Gastrocnemius medialis (tissue), 4 donors: Measurements from ENCODE around the gene IDH1.

Source experiments
- POLR2A ChIP-seq, 2 donors: fragments of 450-650 bp; IDR thresholded peaks; one replicate each; pipeline ENCODE4 v1.6.1; 2017; ENCODE audit warnings: antibody characterized with exemption in 2 of 2, mild to moderate bottlenecking in 2 of 2, moderate library complexity in 2 of 2
- TF ChIP-seq, protein P1 (sequence below), 5 experiments: fragments of 450-650 bp in 3 of 5; fragments of 200-600 bp in 2 of 5; sonication (generic) in 2 of 5; IDR thresholded peaks in 4 of 5; conservative IDR thresholded peaks in 1 of 5; 1 replicate in 4 of 5; 2 replicates in 1 of 5; pipeline ENCODE4 v1.5.1; 2016 to 2019; ENCODE audit warnings: antibody characterized with exemption in 5 of 5, mild to moderate bottlenecking in 3 of 5, moderate library complexity in 3 of 5

DNA sequence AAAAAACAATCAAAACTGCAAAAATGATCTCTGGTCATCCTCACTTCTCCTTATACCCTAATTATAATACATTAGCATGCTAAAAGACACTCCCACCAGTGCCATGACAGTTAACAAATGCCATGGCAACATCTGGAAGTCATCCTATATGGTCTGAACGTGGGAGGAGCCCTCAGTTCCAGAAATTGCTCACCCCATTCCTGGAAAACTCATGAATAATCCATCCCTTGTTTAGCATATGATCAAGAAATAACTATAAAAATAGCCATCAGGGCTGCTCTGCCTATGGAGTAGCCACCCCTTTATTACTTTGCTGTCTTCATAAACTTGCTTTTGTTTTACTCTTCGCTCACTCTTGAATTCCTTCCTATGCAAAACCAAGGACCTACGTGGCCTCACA, 59.3 kb downstream of the IDH1 start:
- TF ChIP-seq, protein P1, sequence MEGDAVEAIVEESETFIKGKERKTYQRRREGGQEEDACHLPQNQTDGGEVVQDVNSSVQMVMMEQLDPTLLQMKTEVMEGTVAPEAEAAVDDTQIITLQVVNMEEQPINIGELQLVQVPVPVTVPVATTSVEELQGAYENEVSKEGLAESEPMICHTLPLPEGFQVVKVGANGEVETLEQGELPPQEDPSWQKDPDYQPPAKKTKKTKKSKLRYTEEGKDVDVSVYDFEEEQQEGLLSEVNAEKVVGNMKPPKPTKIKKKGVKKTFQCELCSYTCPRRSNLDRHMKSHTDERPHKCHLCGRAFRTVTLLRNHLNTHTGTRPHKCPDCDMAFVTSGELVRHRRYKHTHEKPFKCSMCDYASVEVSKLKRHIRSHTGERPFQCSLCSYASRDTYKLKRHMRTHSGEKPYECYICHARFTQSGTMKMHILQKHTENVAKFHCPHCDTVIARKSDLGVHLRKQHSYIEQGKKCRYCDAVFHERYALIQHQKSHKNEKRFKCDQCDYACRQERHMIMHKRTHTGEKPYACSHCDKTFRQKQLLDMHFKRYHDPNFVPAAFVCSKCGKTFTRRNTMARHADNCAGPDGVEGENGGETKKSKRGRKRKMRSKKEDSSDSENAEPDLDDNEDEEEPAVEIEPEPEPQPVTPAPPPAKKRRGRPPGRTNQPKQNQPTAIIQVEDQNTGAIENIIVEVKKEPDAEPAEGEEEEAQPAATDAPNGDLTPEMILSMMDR (IDR thresholded peaks at IDR 0.05 in 4 of 5, conservative IDR thresholded peaks at IDR 0.05 in 1 of 5): no peak
- no peak for TF ChIP-seq POLR2A (IDR thresholded peaks at IDR 0.05)
